ENCODE measurements around the gene C11orf24. TPM values are rescaled to one million over a fixed set of nuclear protein-coding genes. Genes with fewer than 3 reads are reported as not detected.

C11orf24 gene
- total and polyA plus RNA-seq, 11 donors: 17.6 to 60.5 (median 33.6) TPM

DNA sequence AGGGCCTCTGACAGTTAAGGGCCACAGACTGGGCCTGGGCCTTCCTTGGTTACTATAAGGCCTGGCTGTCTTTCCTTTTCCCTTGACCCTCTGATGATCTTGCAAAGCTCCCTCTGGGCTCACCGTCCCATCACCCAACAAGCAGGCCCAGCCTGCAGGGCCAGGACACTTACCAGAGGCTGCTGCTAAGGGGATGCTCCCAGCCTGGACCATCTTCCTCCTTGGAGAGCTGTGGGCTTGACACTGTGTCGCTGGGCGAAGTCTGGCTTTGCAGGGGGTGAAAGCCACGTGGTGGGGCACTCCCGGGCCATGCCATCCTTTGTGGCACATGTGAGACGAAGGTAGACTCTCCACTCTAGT, 3.9 kb downstream of the C11orf24 start:
- no peak overlapping the region for H3K27ac ChIP-seq
- DNase-seq (no peak), ATAC-seq (no peak)
- peaks cover 0 to 53% (median 48%) of the 10 kb centered on the region in 9 donors for H3K36me3 ChIP-seq
- no peaks in the 10 kb centered on the region for H3K27me3 ChIP-seq
- TF ChIP-seq, protein P1, sequence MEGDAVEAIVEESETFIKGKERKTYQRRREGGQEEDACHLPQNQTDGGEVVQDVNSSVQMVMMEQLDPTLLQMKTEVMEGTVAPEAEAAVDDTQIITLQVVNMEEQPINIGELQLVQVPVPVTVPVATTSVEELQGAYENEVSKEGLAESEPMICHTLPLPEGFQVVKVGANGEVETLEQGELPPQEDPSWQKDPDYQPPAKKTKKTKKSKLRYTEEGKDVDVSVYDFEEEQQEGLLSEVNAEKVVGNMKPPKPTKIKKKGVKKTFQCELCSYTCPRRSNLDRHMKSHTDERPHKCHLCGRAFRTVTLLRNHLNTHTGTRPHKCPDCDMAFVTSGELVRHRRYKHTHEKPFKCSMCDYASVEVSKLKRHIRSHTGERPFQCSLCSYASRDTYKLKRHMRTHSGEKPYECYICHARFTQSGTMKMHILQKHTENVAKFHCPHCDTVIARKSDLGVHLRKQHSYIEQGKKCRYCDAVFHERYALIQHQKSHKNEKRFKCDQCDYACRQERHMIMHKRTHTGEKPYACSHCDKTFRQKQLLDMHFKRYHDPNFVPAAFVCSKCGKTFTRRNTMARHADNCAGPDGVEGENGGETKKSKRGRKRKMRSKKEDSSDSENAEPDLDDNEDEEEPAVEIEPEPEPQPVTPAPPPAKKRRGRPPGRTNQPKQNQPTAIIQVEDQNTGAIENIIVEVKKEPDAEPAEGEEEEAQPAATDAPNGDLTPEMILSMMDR (IDR thresholded peaks at IDR 0.05): no peak
- TF ChIP-seq POLR2A (IDR thresholded peaks at IDR 0.05): no peak
- intact Hi-C loops (cut with DNase I): no loop called here
- no peak overlapping the region for H3K4me3 ChIP-seq
- H3K9me3 ChIP-seq: no peaks in the 10 kb centered on the region
- 90 to 96% (median 93%) methylated on average over 6 of the region's 6 CpGs for WGBS, 4 donors
- peaks cover 8 to 47% (median 28%) of the 10 kb centered on the region in 12 donors for H3K4me1 ChIP-seq

DNA sequence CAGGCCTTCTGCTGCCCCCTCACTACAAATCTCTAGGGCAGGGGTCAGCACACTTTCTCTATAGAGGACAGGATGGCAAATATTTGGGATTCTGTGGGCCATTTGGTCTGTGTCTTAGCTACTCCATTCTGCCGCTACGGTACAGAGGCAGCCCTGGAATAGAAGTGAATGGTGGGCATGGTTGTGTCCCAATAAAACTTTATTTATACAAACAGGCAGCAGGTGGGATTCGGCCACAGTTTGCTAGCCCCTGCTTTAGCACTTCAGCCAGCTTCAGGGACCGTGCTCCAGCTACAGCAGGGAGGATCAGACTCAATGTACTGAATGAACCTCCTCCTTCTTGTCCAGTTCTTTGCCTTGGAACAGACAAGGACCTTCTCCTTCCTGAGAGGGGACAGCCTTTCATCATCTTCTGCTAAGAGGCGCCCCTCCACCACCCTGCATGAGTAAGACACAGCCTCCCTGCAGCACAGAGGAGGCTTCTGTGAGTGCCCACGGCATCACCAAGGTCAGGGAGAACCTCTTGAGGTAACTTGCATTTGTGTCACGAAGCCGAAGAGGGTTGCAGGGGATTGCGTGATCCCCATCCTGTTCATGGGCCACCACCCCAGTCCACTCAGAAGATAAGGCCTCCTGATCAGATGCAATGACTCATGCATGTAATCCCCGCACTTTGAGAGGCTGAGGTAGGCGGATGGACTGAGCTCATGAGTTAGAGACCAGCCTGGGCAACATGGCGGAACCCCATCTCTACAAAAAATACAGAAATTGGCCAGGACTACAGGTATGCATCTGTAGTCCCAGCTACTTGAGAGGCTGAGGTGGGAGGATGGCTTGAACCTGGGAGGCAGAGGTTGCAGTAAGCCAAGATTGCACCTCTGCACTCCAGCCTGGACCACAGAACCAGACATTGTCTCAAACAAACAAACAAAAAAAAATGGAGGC, 4.6 kb downstream of the C11orf24 start:
- H3K4me1 ChIP-seq: peaks cover 8 to 40% (median 22%) of the 10 kb centered on the region in 12 donors
- H3K9me3 ChIP-seq: no peaks in the 10 kb centered on the region
- TF ChIP-seq, protein P1 (IDR thresholded peaks at IDR 0.05): no peak
- TF ChIP-seq POLR2A (IDR thresholded peaks at IDR 0.05): no peak
- ATAC-seq: no peak
- WGBS, 4 donors: 93 to 97% (median 95%) methylated on average over 11 to 12 of the region's 12 CpGs
- H3K27me3 ChIP-seq: no peaks in the 10 kb centered on the region
- intact Hi-C loops (cut with DNase I): no loop called here
- H3K36me3 ChIP-seq: peaks cover 0 to 59% (median 54%) of the 10 kb centered on the region in 9 donors
- DNase-seq: no peak
- peak overlapping the region in 1 of 12 donors; percentile 62 for H3K27ac ChIP-seq
- no peak overlapping the region for H3K4me3 ChIP-seq

DNA sequence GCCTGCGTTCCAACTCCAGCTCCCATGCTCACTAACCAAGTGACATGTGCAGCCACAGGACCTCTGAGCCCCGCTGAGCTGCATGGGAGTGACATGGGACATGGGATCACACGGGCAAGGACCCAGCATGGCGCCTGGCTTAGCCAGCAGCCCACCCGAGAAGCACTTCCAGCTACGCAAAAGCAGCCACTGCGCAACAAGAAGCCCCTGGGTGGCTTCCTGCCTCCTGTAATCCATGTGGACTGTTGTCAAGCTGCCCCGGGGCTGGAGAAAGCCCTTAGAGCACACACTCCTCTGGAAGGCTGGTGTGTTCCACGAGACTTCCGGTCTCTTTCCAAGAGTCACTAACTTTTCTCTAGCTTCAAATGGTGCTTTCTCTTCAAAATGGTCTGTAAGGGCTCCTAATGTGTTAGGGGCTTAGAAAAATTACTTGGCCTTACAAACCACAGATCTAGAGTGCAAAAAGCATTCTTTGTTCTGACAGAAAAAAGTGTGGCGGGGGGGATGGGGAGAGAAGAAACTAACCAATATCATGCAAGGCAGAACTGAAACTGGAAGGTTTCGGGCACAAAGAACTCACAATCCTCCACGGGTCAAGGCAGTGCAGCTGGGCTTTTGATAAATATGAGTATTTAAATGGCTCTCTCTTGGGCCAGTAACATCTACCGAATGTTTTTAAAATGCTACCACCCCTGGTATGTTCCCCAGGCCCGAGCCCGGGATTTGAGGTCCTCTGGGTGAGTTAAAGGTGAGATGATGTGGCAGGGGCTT, 5.5 kb downstream of the C11orf24 start:
- Histone ChIP-seq H3K9me3 (no peaks in the 10 kb centered on the region), H3K4me1 (peaks cover 8 to 40% (median 22%) of the 10 kb centered on the region in 12 donors), H3K4me3 (no peak overlapping the region), H3K27ac (peak overlapping the region in 1 of 12 donors; percentile 62), H3K27me3 (no peaks in the 10 kb centered on the region), H3K36me3 (peaks cover 0 to 68% (median 63%) of the 10 kb centered on the region in 9 donors)
- 83 to 94% (median 89%) methylated on average over 12 to 16 of the region's 16 CpGs for WGBS, 4 donors
- TF ChIP-seq, protein P1 (IDR thresholded peaks at IDR 0.05): no peak
- no peak for TF ChIP-seq POLR2A (IDR thresholded peaks at IDR 0.05)
- intact Hi-C loops (cut with DNase I): no loop called here
- no peak for DNase-seq
- ATAC-seq: no peak

Data from heart left ventricle (tissue), 16 donors.